ENCODE measurements around the gene ERICH4. TPM values are rescaled to one million over a fixed set of nuclear protein-coding genes. Genes with fewer than 3 reads are reported as not detected.
"Not testable (repeated sequence)": the region's sequence is repeated elsewhere in the genome, so short reads cannot be mapped to it uniquely, and the experiment has no call there.

The ERICH4 gene
- total and polyA plus RNA-seq, 2 of the 4 experiments (the other 2 are of a cell fraction): not detected

- intact Hi-C loops (cut with micrococcal nuclease) (no loop called here), in situ Hi-C loops (cut with MboI; ENCODE audit: low sequenced_read_pairs) (no loop called here), dilution Hi-C loops (cut with HindIII; ENCODE audit: low sequenced_read_pairs, unreplicated experiment) (no loop called here)
- Histone ChIP-seq H2BK20ac (ENCODE audit: low read depth, low read length) (no peak overlapping the region), H3K27ac (ENCODE audit: insufficient read depth, low read length) (no peak overlapping the region), H2AK5ac (ENCODE audit: low read depth, low read length) (no peak overlapping the region), H2BK5ac (ENCODE audit: low read depth, low read length, poor library complexity, severe bottlenecking) (no peak overlapping the region), H3K23ac (ENCODE audit: low read depth, low read length) (no peak overlapping the region), H3K18ac (ENCODE audit: low read depth, low read length) (no peak overlapping the region), H3K9me3 (ENCODE audit: control insufficient read depth, insufficient read depth, low read length) (no peaks in the 10 kb centered on the region), H4K91ac (ENCODE audit: insufficient read depth, low read depth, low read length) (no peak overlapping the region), H3K4me1 (ENCODE audit: control insufficient read depth, insufficient read depth, low read length) (no peaks in the 10 kb centered on the region; the same call in 1 of the 2 replicates), H3K4ac (ENCODE audit: low read depth, low read length) (no peak overlapping the region), H2AK9ac (replicated peaks; ENCODE audit: low read depth, low read length, poor library complexity) (no peak overlapping the region), H4K20me1 (ENCODE audit: insufficient read depth, low read length) (no peaks in the 10 kb centered on the region), H3K14ac (replicated peaks; ENCODE audit: low read depth, low read length) (no peak overlapping the region), H3K4me2 (ENCODE audit: low read depth, low read length) (no peak overlapping the region), H3K79me1 (ENCODE audit: low read depth in 1 of 2, low read length in 2 of 2) (peaks cover 9 to 21% of the 10 kb centered on the region in 2 experiments), H3K9me1 (ENCODE audit: insufficient read depth, low read length) (no peaks in the 10 kb centered on the region; the same call in 1 of the 2 replicates), H4K8ac (ENCODE audit: low read depth in 2 of 2, low read length in 2 of 2) (no peak overlapping the region), H3K27me3 (ENCODE audit: control insufficient read depth, insufficient read depth, low read length) (no peaks in the 10 kb centered on the region), H2BK120ac (ENCODE audit: low read depth, low read length) (no peak overlapping the region), H3K4me3 (ENCODE audit: insufficient read depth, low read depth, low read length) (no peak overlapping the region), H2BK15ac (ENCODE audit: low read depth, low read length) (no peak overlapping the region), H3K36me3 (ENCODE audit: control insufficient read depth, insufficient read depth, low read length) (peaks cover 28% of the 10 kb centered on the region), H3K56ac (ENCODE audit: extremely low read depth, insufficient read depth, low read length) (no peak overlapping the region), H2AFZ (replicated peaks; ENCODE audit: low read length, poor library complexity) (no peak overlapping the region), H4K5ac (ENCODE audit: low read depth, low read length) (no peak overlapping the region), H3K9ac (ENCODE audit: low read depth, low read length) (no peak overlapping the region)
- ATAC-seq (ENCODE audit: low read depth) (no peak), DNase-seq (no peak)
- WGBS, 2 experiments (ENCODE audit: extremely low coverage in 2 of 2, insufficient read length in 1 of 2): no CpG with 5 or more reads among the region's 5 CpGs
- ChIA-PET CTCF (no interaction called here), POLR2A (ENCODE audit: unreplicated experiment) (no interaction called here)
- BruUV-seq (replicated peaks): no TSS peak
- TF ChIP-seq NFE2L2 (IDR thresholded peaks at IDR 0.05; ENCODE audit: low read depth, low read length) (no peak), CEBPB (IDR thresholded peaks at IDR 0.05; ENCODE audit: low read depth, low read length) (no peak), MAFK (IDR thresholded peaks at IDR 0.05; ENCODE audit: low read depth, low read length) (no peak), BHLHE40 (IDR thresholded peaks at IDR 0.05; ENCODE audit: low read depth, low read length) (no peak), CHD1 (IDR thresholded peaks at IDR 0.05; ENCODE audit: low read depth, low read length) (no peak), RFX5 (IDR thresholded peaks at IDR 0.05; ENCODE audit: low read depth, low read length) (no peak), RCOR1 (IDR thresholded peaks at IDR 0.05; ENCODE audit: insufficient replicate concordance, low read length) (no peak), MXI1 (IDR thresholded peaks at IDR 0.05; ENCODE audit: borderline replicate concordance, low read depth, low read length) (no peak)
- TF ChIP-seq, protein P1, sequence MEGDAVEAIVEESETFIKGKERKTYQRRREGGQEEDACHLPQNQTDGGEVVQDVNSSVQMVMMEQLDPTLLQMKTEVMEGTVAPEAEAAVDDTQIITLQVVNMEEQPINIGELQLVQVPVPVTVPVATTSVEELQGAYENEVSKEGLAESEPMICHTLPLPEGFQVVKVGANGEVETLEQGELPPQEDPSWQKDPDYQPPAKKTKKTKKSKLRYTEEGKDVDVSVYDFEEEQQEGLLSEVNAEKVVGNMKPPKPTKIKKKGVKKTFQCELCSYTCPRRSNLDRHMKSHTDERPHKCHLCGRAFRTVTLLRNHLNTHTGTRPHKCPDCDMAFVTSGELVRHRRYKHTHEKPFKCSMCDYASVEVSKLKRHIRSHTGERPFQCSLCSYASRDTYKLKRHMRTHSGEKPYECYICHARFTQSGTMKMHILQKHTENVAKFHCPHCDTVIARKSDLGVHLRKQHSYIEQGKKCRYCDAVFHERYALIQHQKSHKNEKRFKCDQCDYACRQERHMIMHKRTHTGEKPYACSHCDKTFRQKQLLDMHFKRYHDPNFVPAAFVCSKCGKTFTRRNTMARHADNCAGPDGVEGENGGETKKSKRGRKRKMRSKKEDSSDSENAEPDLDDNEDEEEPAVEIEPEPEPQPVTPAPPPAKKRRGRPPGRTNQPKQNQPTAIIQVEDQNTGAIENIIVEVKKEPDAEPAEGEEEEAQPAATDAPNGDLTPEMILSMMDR (conservative IDR thresholded peaks at IDR 0.05; ENCODE audit: low read depth, low read length): no peak
Observed at GRCh38 chr19:41434450-41434849, 8.5 kb upstream of the ERICH4 start.

- Histone ChIP-seq H3K79me1 (ENCODE audit: low read depth in 1 of 2, low read length in 2 of 2) (peaks cover 9 to 21% of the 10 kb centered on the region in 2 experiments), H3K36me3 (ENCODE audit: control insufficient read depth, insufficient read depth, low read length) (peaks cover 28% of the 10 kb centered on the region)
- CTCF ChIA-PET; H2AFZ ChIP-seq (replicated peaks; ENCODE audit: low read length, poor library complexity); H3K56ac ChIP-seq (ENCODE audit: extremely low read depth, insufficient read depth, low read length); H4K8ac ChIP-seq (ENCODE audit: low read depth in 2 of 2, low read length in 2 of 2); H3K27ac ChIP-seq (ENCODE audit: insufficient read depth, low read length); H2BK15ac ChIP-seq (ENCODE audit: low read depth, low read length); H2AK9ac ChIP-seq (replicated peaks; ENCODE audit: low read depth, low read length, poor library complexity); ATAC-seq (ENCODE audit: low read depth); H2BK5ac ChIP-seq (ENCODE audit: low read depth, low read length, poor library complexity, severe bottlenecking); H3K4me2 ChIP-seq (ENCODE audit: low read depth, low read length); H3K14ac ChIP-seq (replicated peaks; ENCODE audit: low read depth, low read length); intact Hi-C loops (cut with micrococcal nuclease); H3K4me1 ChIP-seq (ENCODE audit: control insufficient read depth, insufficient read depth, low read length); H3K9ac ChIP-seq (ENCODE audit: low read depth, low read length); H4K20me1 ChIP-seq (ENCODE audit: insufficient read depth, low read length); H3K4ac ChIP-seq (ENCODE audit: low read depth, low read length); H4K5ac ChIP-seq (ENCODE audit: low read depth, low read length); H2BK20ac ChIP-seq (ENCODE audit: low read depth, low read length); H3K23ac ChIP-seq (ENCODE audit: low read depth, low read length); H3K9me3 ChIP-seq (ENCODE audit: control insufficient read depth, insufficient read depth, low read length); H4K91ac ChIP-seq (ENCODE audit: insufficient read depth, low read depth, low read length); H3K9me1 ChIP-seq (ENCODE audit: insufficient read depth, low read length); H3K18ac ChIP-seq (ENCODE audit: low read depth, low read length); in situ Hi-C loops (cut with MboI; ENCODE audit: low sequenced_read_pairs); BruUV-seq (replicated peaks); dilution Hi-C loops (cut with HindIII; ENCODE audit: low sequenced_read_pairs, unreplicated experiment); H3K4me3 ChIP-seq (ENCODE audit: insufficient read depth, low read depth, low read length); H2AK5ac ChIP-seq (ENCODE audit: low read depth, low read length); POLR2A ChIA-PET (ENCODE audit: unreplicated experiment); H3K27me3 ChIP-seq (ENCODE audit: control insufficient read depth, insufficient read depth, low read length); H2BK120ac ChIP-seq (ENCODE audit: low read depth, low read length); DNase-seq: not testable (repeated sequence)
- WGBS, 2 experiments (ENCODE audit: extremely low coverage in 2 of 2, insufficient read length in 1 of 2): 96% methylated on average over 4 of the region's 11 CpGs; no CpG with 5 or more reads in 1 of the 2 experiments
Observed at GRCh38 chr19:41435376-41435775, 7.6 kb upstream of the ERICH4 start.
